Measurements from ENCODE around the gene SFN. TPM values are rescaled to one million over a fixed set of nuclear protein-coding genes. Genes with fewer than 3 reads are reported as not detected.

Gene SFN
- total RNA-seq, 1 donor from 2014 or later = not detected

- Histone ChIP-seq H3K4me3 (ENCODE audit: low read length in 3 of 3) (no peak overlapping the region), H3K27me3 (ENCODE audit: control insufficient read depth in 3 of 3, insufficient read depth in 3 of 3, low read length in 3 of 3) (no peaks in the 10 kb centered on the region), H3K4me1 (ENCODE audit: control insufficient read depth in 3 of 3, insufficient read depth in 3 of 3, low read length in 3 of 3) (no peaks in the 10 kb centered on the region), H3K27ac (ENCODE audit: low read depth, low read length) (no peak overlapping the region), H3K9ac (ENCODE audit: low read depth in 1 of 3, low read length in 3 of 3) (no peak overlapping the region), H3K36me3 (ENCODE audit: control insufficient read depth in 3 of 3, insufficient read depth in 3 of 3, low read length in 3 of 3) (peaks cover 0 to 2% (median 0%) of the 10 kb centered on the region in 3 donors), H3K9me3 (ENCODE audit: control insufficient read depth in 3 of 3, low read length in 3 of 3) (no peaks in the 10 kb centered on the region)
Observed at GRCh38 chr1:26907071-26907917, 44.3 kb downstream of the SFN start.

- Histone ChIP-seq H3K36me3 (ENCODE audit: control insufficient read depth in 3 of 3, insufficient read depth in 3 of 3, low read length in 3 of 3) (peaks cover 0 to 2% (median 0%) of the 10 kb centered on the region in 3 donors), H3K4me1 (ENCODE audit: control insufficient read depth in 3 of 3, insufficient read depth in 3 of 3, low read length in 3 of 3) (peaks cover 5 to 9% (median 6%) of the 10 kb centered on the region in 3 donors), H3K9me3 (ENCODE audit: control insufficient read depth in 3 of 3, low read length in 3 of 3) (no peaks in the 10 kb centered on the region), H3K27me3 (ENCODE audit: control insufficient read depth in 3 of 3, insufficient read depth in 3 of 3, low read length in 3 of 3) (no peaks in the 10 kb centered on the region), H3K9ac (ENCODE audit: low read depth in 1 of 3, low read length in 3 of 3) (no peak overlapping the region), H3K4me3 (ENCODE audit: low read length in 3 of 3) (no peak overlapping the region), H3K27ac (ENCODE audit: low read depth, low read length) (no peak overlapping the region)
Observed at GRCh38 chr1:26909951-26910342, 47.0 kb downstream of the SFN start.

GRCh38 chr1:26910343-26911160 is 47.6 kb downstream of the SFN start:
- Histone ChIP-seq H3K4me1 (ENCODE audit: control insufficient read depth in 3 of 3, insufficient read depth in 3 of 3, low read length in 3 of 3) (peaks cover 5 to 9% (median 6%) of the 10 kb centered on the region in 3 donors), H3K9ac (ENCODE audit: low read depth in 1 of 3, low read length in 3 of 3) (no peak overlapping the region), H3K36me3 (ENCODE audit: control insufficient read depth in 3 of 3, insufficient read depth in 3 of 3, low read length in 3 of 3) (peaks cover 0 to 2% (median 0%) of the 10 kb centered on the region in 3 donors), H3K27ac (ENCODE audit: low read depth, low read length) (no peak overlapping the region), H3K4me3 (ENCODE audit: low read length in 3 of 3) (no peak overlapping the region), H3K27me3 (ENCODE audit: control insufficient read depth in 3 of 3, insufficient read depth in 3 of 3, low read length in 3 of 3) (no peaks in the 10 kb centered on the region), H3K9me3 (ENCODE audit: control insufficient read depth in 3 of 3, low read length in 3 of 3) (no peaks in the 10 kb centered on the region)

GRCh38 chr1:26911399-26912146 is 48.6 kb downstream of the SFN start:
- Histone ChIP-seq H3K4me3 (ENCODE audit: low read length in 3 of 3) (no peak overlapping the region), H3K36me3 (ENCODE audit: control insufficient read depth in 3 of 3, insufficient read depth in 3 of 3, low read length in 3 of 3) (peaks cover 0 to 2% (median 0%) of the 10 kb centered on the region in 3 donors), H3K9ac (ENCODE audit: low read depth in 1 of 3, low read length in 3 of 3) (no peak overlapping the region), H3K9me3 (ENCODE audit: control insufficient read depth in 3 of 3, low read length in 3 of 3) (no peaks in the 10 kb centered on the region), H3K4me1 (ENCODE audit: control insufficient read depth in 3 of 3, insufficient read depth in 3 of 3, low read length in 3 of 3) (peaks cover 5 to 9% (median 6%) of the 10 kb centered on the region in 3 donors), H3K27me3 (ENCODE audit: control insufficient read depth in 3 of 3, insufficient read depth in 3 of 3, low read length in 3 of 3) (no peaks in the 10 kb centered on the region), H3K27ac (ENCODE audit: low read depth, low read length) (no peak overlapping the region)

- Histone ChIP-seq H3K9ac (ENCODE audit: low read depth in 1 of 3, low read length in 3 of 3) (no peak overlapping the region), H3K36me3 (ENCODE audit: control insufficient read depth in 3 of 3, insufficient read depth in 3 of 3, low read length in 3 of 3) (peaks cover 0 to 2% (median 0%) of the 10 kb centered on the region in 3 donors), H3K4me3 (ENCODE audit: low read length in 3 of 3) (no peak overlapping the region), H3K27me3 (ENCODE audit: control insufficient read depth in 3 of 3, insufficient read depth in 3 of 3, low read length in 3 of 3) (no peaks in the 10 kb centered on the region), H3K27ac (ENCODE audit: low read depth, low read length) (no peak overlapping the region), H3K4me1 (ENCODE audit: control insufficient read depth in 3 of 3, insufficient read depth in 3 of 3, low read length in 3 of 3) (peaks cover 5 to 9% (median 6%) of the 10 kb centered on the region in 3 donors), H3K9me3 (ENCODE audit: control insufficient read depth in 3 of 3, low read length in 3 of 3) (no peaks in the 10 kb centered on the region)
Observed at GRCh38 chr1:26912147-26912490, 49.2 kb downstream of the SFN start.

GRCh38 chr1:26913389-26913753 is 50.4 kb downstream of the SFN start:
- Histone ChIP-seq H3K9me3 (ENCODE audit: control insufficient read depth in 3 of 3, low read length in 3 of 3) (no peaks in the 10 kb centered on the region), H3K4me3 (ENCODE audit: low read length in 3 of 3) (peak overlapping the region; percentile 30 to 56 (median 45)), H3K36me3 (ENCODE audit: control insufficient read depth in 3 of 3, insufficient read depth in 3 of 3, low read length in 3 of 3) (peaks cover 0 to 2% (median 0%) of the 10 kb centered on the region in 3 donors), H3K27me3 (ENCODE audit: control insufficient read depth in 3 of 3, insufficient read depth in 3 of 3, low read length in 3 of 3) (no peaks in the 10 kb centered on the region), H3K27ac (ENCODE audit: low read depth, low read length) (peak overlapping the region; percentile 82), H3K4me1 (ENCODE audit: control insufficient read depth in 3 of 3, insufficient read depth in 3 of 3, low read length in 3 of 3) (peaks cover 5 to 9% (median 6%) of the 10 kb centered on the region in 3 donors), H3K9ac (ENCODE audit: low read depth in 1 of 3, low read length in 3 of 3) (peak overlapping the region in 2 of 3 donors; percentile 74 to 77)

Small RNA genes lying within 50 kb of the gene (small RNA-seq; reads per million reads assigned to genes)
- not detected for gene RN7SL165P

Other genes starting within 250 kb of the SFN start
- 18.8 TPM for gene ARID1A, start 167.1 kb upstream of the SFN start, total RNA-seq
- 5.2 TPM for gene PIGV, start 75.2 kb upstream of the SFN start, total RNA-seq
- gene ZDHHC18, start 36.5 kb upstream of the SFN start, total RNA-seq = 3.7 TPM
- gene GPN2, start 27.1 kb downstream of the SFN start, total RNA-seq = 6.3 TPM
- gene GPATCH3, start 37.3 kb downstream of the SFN start, total RNA-seq = 15.7 TPM
- gene NR0B2, start 50.8 kb downstream of the SFN start, total RNA-seq = not detected
- 17.7 TPM for gene NUDC, start 58.6 kb downstream of the SFN start, total RNA-seq
- not detected for gene KDF1, start 97.3 kb downstream of the SFN start, total RNA-seq
- under 0.01 TPM for gene TRNP1, start 130.5 kb downstream of the SFN start, total RNA-seq
- 1.0 TPM for gene TENT5B, start 149.7 kb downstream of the SFN start, total RNA-seq

Data from skeletal muscle tissue (tissue), 5 donors.